Measurements from ENCODE around the gene HOXC10. TPM values are rescaled to one million over a fixed set of nuclear protein-coding genes. Genes with fewer than 3 reads are reported as not detected.

HOXC10 gene
- polyA plus RNA-seq, 3 donors, result not detected

GRCh38 chr12:53975479-53976152 lies 9.3 kb upstream of the HOXC10 start:
- Histone ChIP-seq H3K27me3 (ENCODE audit: control insufficient read depth in 2 of 2, insufficient read depth in 2 of 2, low read length in 2 of 2) (peaks cover 97 to 100% of the 10 kb centered on the region in 2 donors), H3K36me3 (replicated peaks in 1 of 2; ENCODE audit: control insufficient read depth in 1 of 2, insufficient read depth in 2 of 2, low read length in 2 of 2) (no peaks in the 10 kb centered on the region), H3K27ac (ENCODE audit: low read depth in 1 of 2, low read length in 2 of 2) (no peak overlapping the region), H3K9ac (ENCODE audit: insufficient read depth, low read length, poor library complexity, severe bottlenecking) (no peak overlapping the region), H3K9me3 (replicated peaks in 1 of 2; ENCODE audit: control insufficient read depth in 1 of 2, insufficient read depth in 1 of 2, low read length in 2 of 2) (peaks cover 26 to 88% of the 10 kb centered on the region in 2 donors), H3K4me3 (replicated peaks in 1 of 3; ENCODE audit: low read depth in 2 of 3, low read length in 3 of 3) (no peak overlapping the region), H3K4me1 (ENCODE audit: control insufficient read depth in 1 of 2, insufficient read depth in 2 of 2, low read length in 2 of 2) (peaks cover 10 to 23% of the 10 kb centered on the region in 2 donors), H3K79me2 (ENCODE audit: insufficient read depth, low read length) (no peaks in the 10 kb centered on the region), H4K20me1 (ENCODE audit: insufficient read depth, low read length) (no peaks in the 10 kb centered on the region), H3K4me2 (replicated peaks; ENCODE audit: extremely low read depth, low read length, poor library complexity, severe bottlenecking) (no peak overlapping the region), H2AFZ (ENCODE audit: insufficient read depth, low read depth, low read length, poor library complexity, severe bottlenecking) (no peak overlapping the region)
- intact Hi-C loops (cut with micrococcal nuclease), result loop anchor here in 1 of 2 donors (10.0 kb wide), 1 partner anchor 59 kb away; the partner anchor contains the start of gene HOXC5
- peaks cover 27% of the 10 kb centered on the region for H3K4me1 Mint-ChIP-seq
- H3K4me3 Mint-ChIP-seq, result peak overlapping the region in 1 of 2 donors; percentile 86
- H3K36me3 Mint-ChIP-seq, result peaks cover 10 to 23% of the 10 kb centered on the region in 2 donors
- TF ChIP-seq, protein P1, sequence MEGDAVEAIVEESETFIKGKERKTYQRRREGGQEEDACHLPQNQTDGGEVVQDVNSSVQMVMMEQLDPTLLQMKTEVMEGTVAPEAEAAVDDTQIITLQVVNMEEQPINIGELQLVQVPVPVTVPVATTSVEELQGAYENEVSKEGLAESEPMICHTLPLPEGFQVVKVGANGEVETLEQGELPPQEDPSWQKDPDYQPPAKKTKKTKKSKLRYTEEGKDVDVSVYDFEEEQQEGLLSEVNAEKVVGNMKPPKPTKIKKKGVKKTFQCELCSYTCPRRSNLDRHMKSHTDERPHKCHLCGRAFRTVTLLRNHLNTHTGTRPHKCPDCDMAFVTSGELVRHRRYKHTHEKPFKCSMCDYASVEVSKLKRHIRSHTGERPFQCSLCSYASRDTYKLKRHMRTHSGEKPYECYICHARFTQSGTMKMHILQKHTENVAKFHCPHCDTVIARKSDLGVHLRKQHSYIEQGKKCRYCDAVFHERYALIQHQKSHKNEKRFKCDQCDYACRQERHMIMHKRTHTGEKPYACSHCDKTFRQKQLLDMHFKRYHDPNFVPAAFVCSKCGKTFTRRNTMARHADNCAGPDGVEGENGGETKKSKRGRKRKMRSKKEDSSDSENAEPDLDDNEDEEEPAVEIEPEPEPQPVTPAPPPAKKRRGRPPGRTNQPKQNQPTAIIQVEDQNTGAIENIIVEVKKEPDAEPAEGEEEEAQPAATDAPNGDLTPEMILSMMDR (IDR thresholded peaks at IDR 0.05), result no peak
- whole genome bisulfite sequencing (ENCODE audit: insufficient coverage), result 3% methylated on average over 12 of the region's 31 CpGs
- H3K9me3 Mint-ChIP-seq, result peaks cover 6 to 75% (median 51%) of the 10 kb centered on the region in 7 donors
- H3K27ac Mint-ChIP-seq, result peak overlapping the region in 2 of 7 donors; percentile 38 to 63
- no peak for DNase-seq
- peaks cover 96 to 100% (median 99%) of the 10 kb centered on the region in 3 donors for H3K27me3 Mint-ChIP-seq (ENCODE audit: low read depth in 3 of 3)

GRCh38 chr12:53976172-53976822 lies 8.6 kb upstream of the HOXC10 start:
- Histone ChIP-seq H3K9ac (ENCODE audit: insufficient read depth, low read length, poor library complexity, severe bottlenecking) (no peak overlapping the region), H3K4me3 (replicated peaks in 1 of 3; ENCODE audit: low read depth in 2 of 3, low read length in 3 of 3) (no peak overlapping the region), H3K9me3 (replicated peaks in 1 of 2; ENCODE audit: control insufficient read depth in 1 of 2, insufficient read depth in 1 of 2, low read length in 2 of 2) (peaks cover 26 to 87% of the 10 kb centered on the region in 2 donors), H3K36me3 (replicated peaks in 1 of 2; ENCODE audit: control insufficient read depth in 1 of 2, insufficient read depth in 2 of 2, low read length in 2 of 2) (no peaks in the 10 kb centered on the region), H3K4me1 (ENCODE audit: control insufficient read depth in 1 of 2, insufficient read depth in 2 of 2, low read length in 2 of 2) (peaks cover 10 to 23% of the 10 kb centered on the region in 2 donors), H3K27ac (ENCODE audit: low read depth in 1 of 2, low read length in 2 of 2) (no peak overlapping the region), H3K79me2 (ENCODE audit: insufficient read depth, low read length) (no peaks in the 10 kb centered on the region), H2AFZ (ENCODE audit: insufficient read depth, low read depth, low read length, poor library complexity, severe bottlenecking) (no peak overlapping the region), H4K20me1 (ENCODE audit: insufficient read depth, low read length) (no peaks in the 10 kb centered on the region), H3K27me3 (ENCODE audit: control insufficient read depth in 2 of 2, insufficient read depth in 2 of 2, low read length in 2 of 2) (peaks cover 97 to 100% of the 10 kb centered on the region in 2 donors), H3K4me2 (replicated peaks; ENCODE audit: extremely low read depth, low read length, poor library complexity, severe bottlenecking) (no peak overlapping the region)
- Mint-ChIP-seq H3K27me3 (ENCODE audit: low read depth in 3 of 3) (peaks cover 96 to 100% (median 99%) of the 10 kb centered on the region in 3 donors), H3K36me3 (peaks cover 10 to 23% of the 10 kb centered on the region in 2 donors), H3K27ac (no peak overlapping the region), H3K9me3 (peaks cover 6 to 70% (median 50%) of the 10 kb centered on the region in 7 donors), H3K4me3 (peak overlapping the region in 1 of 2 donors; percentile 86), H3K4me1 (peaks cover 27% of the 10 kb centered on the region)
- TF ChIP-seq, protein P1 (IDR thresholded peaks at IDR 0.05), result no peak
- intact Hi-C loops (cut with micrococcal nuclease), result loop anchor here in 1 of 2 donors (10.0 kb wide), 1 partner anchor 59 kb away; the partner anchor contains the start of gene HOXC5
- WGBS (ENCODE audit: insufficient coverage), result 12% methylated on average over 6 of the region's 21 CpGs
- no peak for DNase-seq

Data from CD14-positive monocyte (primary cell).